WTC11 (cell line): ENCODE data around the gene NACC2. TPM values are rescaled to one million over a fixed set of nuclear protein-coding genes. Genes with fewer than 3 reads are reported as not detected.

Experiments used
- ATAC-seq: fragments of 200-7000 bp; cut with Tn5 transposase; 2 replicates; pipeline ENCODE4 v1.10.0; 2021; ENCODE audit warnings: mild to moderate bottlenecking, moderate library complexity
- CTCF ChIA-PET: fragments of 300-600 bp; sonication (Branson Sonifier 250); formaldehyde crosslinking; loops from one replicate; lab custom pipeline; 2021; ENCODE audit warnings: antibody characterized with exemption; lab: Charles Lee
- POLR2A ChIA-PET: fragments of 350-600 bp; sonication (Branson Sonifier 250); formaldehyde crosslinking; loops from one replicate; lab custom pipeline; 2021; ENCODE audit warnings: antibody characterized with exemption; lab: Charles Lee
- DNase-seq: peaks from one replicate; pipeline ENCODE4 v3.0.0; 2021; ENCODE audit warnings: low spot score
- H3K27ac Mint-ChIP-seq: 2 replicates; pipeline ENCODE4 v1.8.0; 2021; ENCODE audit warnings: mixed read lengths
- H3K27me3 Mint-ChIP-seq: 2 replicates; pipeline ENCODE4 v1.8.0; 2021; ENCODE audit warnings: low read depth, mild to moderate bottlenecking, moderate library complexity, mixed read lengths
- H3K36me3 Mint-ChIP-seq: 2 replicates; pipeline ENCODE4 v1.8.0; 2021; ENCODE audit warnings: mixed read lengths
- H3K4me1 Mint-ChIP-seq: 2 replicates; pipeline ENCODE4 v1.8.0; 2022; ENCODE audit warnings: mixed read lengths
- H3K4me3 Mint-ChIP-seq: 2 replicates; pipeline ENCODE4 v1.8.0; 2021; ENCODE audit warnings: mild to moderate bottlenecking, moderate library complexity, mixed read lengths
- H3K9me3 Mint-ChIP-seq: 2 replicates; pipeline ENCODE4 v1.8.0; 2021; ENCODE audit warnings: mixed read lengths
- ATF2 ChIP-seq: sonication (generic); formaldehyde crosslinking; IDR thresholded peaks from 2 replicates; pipeline ENCODE4 v1.8.1; 2022; ENCODE audit warnings: low read depth, missing genetic modification reagents, borderline replicate concordance
- ATF3 ChIP-seq: sonication (generic); formaldehyde crosslinking; conservative IDR thresholded peaks from 2 replicates; pipeline ENCODE4 v1.8.1; 2022; ENCODE audit warnings: mild to moderate bottlenecking, missing genetic modification reagents
- CREB1 ChIP-seq: sonication (generic); formaldehyde crosslinking; IDR thresholded peaks from 2 replicates; pipeline ENCODE4 v1.8.0; 2023; ENCODE audit warnings: mild to moderate bottlenecking, missing genetic modification reagents
- CREM ChIP-seq: sonication (generic); formaldehyde crosslinking; IDR thresholded peaks from 2 replicates; pipeline ENCODE4 v1.8.1; 2022; ENCODE audit warnings: mild to moderate bottlenecking, missing genetic modification reagents, moderate library complexity
- GRHL2 ChIP-seq: fragments of 250-450 bp; sonication (Bioruptor Pico); IDR thresholded peaks from 2 replicates; pipeline ENCODE4 v1.8.0; 2022; ENCODE audit warnings: mild to moderate bottlenecking, moderate library complexity; ENCODE audit not compliant: insufficient replicate concordance, severe bottlenecking
- IRF1 ChIP-seq: sonication (generic); formaldehyde crosslinking; IDR thresholded peaks from 2 replicates; pipeline ENCODE4 v1.8.0; 2023; ENCODE audit warnings: missing genetic modification reagents
- IRF2 ChIP-seq: sonication (generic); formaldehyde crosslinking; IDR thresholded peaks from 2 replicates; pipeline ENCODE4 v1.8.0; 2022; ENCODE audit warnings: low read depth, missing genetic modification reagents, borderline replicate concordance
- JAZF1 ChIP-seq: fragments of 250-450 bp; sonication (Bioruptor Pico); IDR thresholded peaks from 2 replicates; pipeline ENCODE4 v1.9.0; 2021; ENCODE audit warnings: moderate library complexity, mild to moderate bottlenecking, inconsistent platforms
- MLX ChIP-seq: sonication (generic); formaldehyde crosslinking; IDR thresholded peaks from 2 replicates; pipeline ENCODE4 v1.8.1; 2023; ENCODE audit warnings: mild to moderate bottlenecking, missing genetic modification reagents, moderate library complexity
- SMAD4 ChIP-seq: sonication (generic); formaldehyde crosslinking; IDR thresholded peaks from 2 replicates; pipeline ENCODE4 v1.8.0; 2022; ENCODE audit warnings: mild to moderate bottlenecking, missing genetic modification reagents
- USF1 ChIP-seq: sonication (generic); formaldehyde crosslinking; IDR thresholded peaks from 2 replicates; pipeline ENCODE4 v1.8.0; 2022; ENCODE audit warnings: mild to moderate bottlenecking, missing genetic modification reagents
- ZBTB43 ChIP-seq: sonication (generic); formaldehyde crosslinking; IDR thresholded peaks from 2 replicates; pipeline ENCODE4 v1.8.1; 2023; ENCODE audit warnings: mild to moderate bottlenecking, missing genetic modification reagents
- ZNF219 ChIP-seq: sonication (generic); formaldehyde crosslinking; IDR thresholded peaks from 2 replicates; pipeline ENCODE4 v1.8.0; 2023; ENCODE audit warnings: missing genetic modification reagents, mild to moderate bottlenecking, borderline replicate concordance
- ZNF416 ChIP-seq: fragments of 250-450 bp; sonication (Bioruptor Pico); IDR thresholded peaks from 2 replicates; pipeline ENCODE4 v1.9.0; 2021; ENCODE audit warnings: mild to moderate bottlenecking, inconsistent platforms
- total RNA-seq: library from RNA; stranded (reverse); gene quantifications from 3 replicates; pipeline ENCODE4 v1.2.3, GENCODE V29; 2021
- TF ChIP-seq, protein P1 (sequence below): fragments of 250-450 bp; sonication (Bioruptor Pico); IDR thresholded peaks from 2 replicates; pipeline ENCODE4 v1.9.0; 2021; ENCODE audit warnings: mild to moderate bottlenecking
- TF ChIP-seq, protein P2 (sequence below): fragments of 250-450 bp; sonication (Bioruptor Pico); conservative IDR thresholded peaks from 2 replicates; pipeline ENCODE4 v1.9.0; 2021; ENCODE audit warnings: mild to moderate bottlenecking
- TF ChIP-seq, protein P3 (sequence below): sonication (generic); formaldehyde crosslinking; IDR thresholded peaks from 2 replicates; pipeline ENCODE4 v1.8.0; 2022; ENCODE audit warnings: mild to moderate bottlenecking, missing genetic modification reagents
- TF ChIP-seq, protein P4 (sequence below): sonication (generic); formaldehyde crosslinking; IDR thresholded peaks from 2 replicates; pipeline ENCODE4 v1.8.0; 2022; ENCODE audit warnings: mild to moderate bottlenecking, missing genetic modification reagents

NACC2 gene
- total RNA-seq, 1 experiment from 2014 or later: 17.1 TPM

GRCh38 chr9:136111910-136112309, 16.8 kb upstream of the NACC2 start:
- Mint-ChIP-seq H3K9me3 (no peaks in the 10 kb centered on the region), H3K27me3 (no peaks in the 10 kb centered on the region), H3K4me3 (no peak overlapping the region), H3K4me1 (peaks cover 32% of the 10 kb centered on the region), H3K36me3 (no peaks in the 10 kb centered on the region), H3K27ac (peak overlapping the region; percentile 95; the same call in 1 of the 2 replicates)
- TF ChIP-seq ATF2 (CRISPR knock-in tag) (no peak), ZNF416 (CRISPR knock-in tag) (no peak), MLX (no peak), ATF3 (CRISPR knock-in tag) (no peak), GRHL2 (CRISPR knock-in tag) (no peak), ZBTB43 (no peak), ZNF219 (CRISPR knock-in tag) (no peak), IRF2 (no peak), CREB1 (CRISPR knock-in tag) (no peak), IRF1 (CRISPR knock-in tag) (no peak), CREM (CRISPR knock-in tag) (no peak), SMAD4 (CRISPR knock-in tag) (no peak), JAZF1 (CRISPR knock-in tag) (no peak), USF1 (no peak)
- TF ChIP-seq, protein P1, sequence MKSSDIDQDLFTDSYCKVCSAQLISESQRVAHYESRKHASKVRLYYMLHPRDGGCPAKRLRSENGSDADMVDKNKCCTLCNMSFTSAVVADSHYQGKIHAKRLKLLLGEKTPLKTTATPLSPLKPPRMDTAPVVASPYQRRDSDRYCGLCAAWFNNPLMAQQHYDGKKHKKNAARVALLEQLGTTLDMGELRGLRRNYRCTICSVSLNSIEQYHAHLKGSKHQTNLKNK: no peak
- TF ChIP-seq, protein P2, sequence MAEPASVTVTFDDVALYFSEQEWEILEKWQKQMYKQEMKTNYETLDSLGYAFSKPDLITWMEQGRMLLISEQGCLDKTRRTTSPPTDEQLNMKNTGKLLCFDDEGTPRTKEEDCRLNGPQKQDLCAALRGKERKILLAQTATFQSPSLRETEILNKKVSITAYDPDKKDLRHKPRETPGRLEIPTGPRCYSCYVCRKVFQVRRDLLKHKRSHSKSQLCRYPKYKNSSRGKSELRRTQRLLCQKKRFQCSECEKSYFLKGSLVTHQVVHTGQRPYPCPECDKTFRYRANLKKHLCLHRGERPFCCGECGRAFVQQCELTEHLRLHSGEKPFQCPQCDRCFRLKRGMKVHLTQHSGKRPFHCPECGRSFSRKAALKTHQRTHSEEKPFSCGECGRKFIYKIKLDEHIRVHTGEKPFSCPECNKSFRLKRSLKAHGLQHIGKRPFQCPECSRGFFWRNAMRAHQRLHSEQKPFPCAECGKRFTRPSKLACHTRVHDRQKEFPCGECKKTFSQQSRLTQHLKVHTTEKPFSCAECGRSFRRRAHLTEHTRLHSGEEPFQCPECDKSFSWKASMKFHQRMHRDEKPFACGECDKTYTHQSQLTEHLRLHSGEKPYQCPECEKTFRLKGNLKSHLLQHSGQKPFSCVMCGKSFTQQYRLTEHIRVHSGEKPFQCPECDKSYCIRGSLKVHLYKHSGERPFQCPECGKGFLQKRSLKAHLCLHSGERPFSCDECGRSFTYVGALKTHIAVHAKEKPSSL (CRISPR knock-in tag): no peak
- TF ChIP-seq, protein P3, sequence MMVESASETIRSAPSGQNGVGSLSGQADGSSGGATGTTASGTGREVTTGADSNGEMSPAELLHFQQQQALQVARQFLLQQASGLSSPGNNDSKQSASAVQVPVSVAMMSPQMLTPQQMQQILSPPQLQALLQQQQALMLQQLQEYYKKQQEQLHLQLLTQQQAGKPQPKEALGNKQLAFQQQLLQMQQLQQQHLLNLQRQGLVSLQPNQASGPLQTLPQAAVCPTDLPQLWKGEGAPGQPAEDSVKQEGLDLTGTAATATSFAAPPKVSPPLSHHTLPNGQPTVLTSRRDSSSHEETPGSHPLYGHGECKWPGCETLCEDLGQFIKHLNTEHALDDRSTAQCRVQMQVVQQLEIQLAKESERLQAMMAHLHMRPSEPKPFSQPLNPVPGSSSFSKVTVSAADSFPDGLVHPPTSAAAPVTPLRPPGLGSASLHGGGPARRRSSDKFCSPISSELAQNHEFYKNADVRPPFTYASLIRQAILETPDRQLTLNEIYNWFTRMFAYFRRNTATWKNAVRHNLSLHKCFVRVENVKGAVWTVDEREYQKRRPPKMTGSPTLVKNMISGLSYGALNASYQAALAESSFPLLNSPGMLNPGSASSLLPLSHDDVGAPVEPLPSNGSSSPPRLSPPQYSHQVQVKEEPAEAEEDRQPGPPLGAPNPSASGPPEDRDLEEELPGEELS (CRISPR knock-in tag): no peak
- TF ChIP-seq, protein P4, sequence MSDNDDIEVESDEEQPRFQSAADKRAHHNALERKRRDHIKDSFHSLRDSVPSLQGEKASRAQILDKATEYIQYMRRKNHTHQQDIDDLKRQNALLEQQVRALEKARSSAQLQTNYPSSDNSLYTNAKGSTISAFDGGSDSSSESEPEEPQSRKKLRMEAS (CRISPR knock-in tag): no peak
- ChIA-PET CTCF (interaction anchor here (0.8 to 1.6 kb wide), 7 partner anchors 10 to 156 kb away, joined by 3 to 9 read pairs (median 4); no protein-coding TSS in a partner anchor), POLR2A (interaction anchor here (1.2 kb wide), 1 partner anchor 17 kb away, joined by 3 read pairs; the partner anchor contains the start of gene NACC2)
- ATAC-seq: no peak
- DNase-seq: no peak
